OCI-LY7 (cell line): ENCODE results near the gene CRB1. TPM values are rescaled to one million over a fixed set of nuclear protein-coding genes. Genes with fewer than 3 reads are reported as not detected.

ENCODE experiments used
- BruUV-seq: library from RNA; stranded (reverse); fragments of 400-500 nt; replicated peaks from 2 replicates; lab custom pipeline; 2021; lab: Mats Ljungman, UMichigan
- CTCF ChIA-PET: fragments of 300-600 bp; sonication (Branson Sonifier 250); formaldehyde crosslinking; loops from one replicate; lab custom pipeline; 2022; ENCODE audit warnings: antibody characterized with exemption; ENCODE audit not compliant: unreplicated experiment; lab: Charles Lee
- POLR2A ChIA-PET: fragments of 300-600 bp; sonication (Branson Sonifier 250); formaldehyde crosslinking; loops from one replicate; lab custom pipeline; 2022; ENCODE audit warnings: antibody characterized with exemption; lab: Charles Lee
- DNase-seq: peaks from one replicate; pipeline ENCODE4 v3.0.0-alpha.2; 2015; ENCODE audit warnings: low spot score
- H2AFZ ChIP-seq: fragments of 200-600 bp; sonication (generic), shearing (Covaris generic); 2 replicates; pipeline ENCODE4 v1.6.1; 2014; ENCODE audit warnings: mild to moderate bottlenecking, antibody characterized with exemption, low read length, moderate library complexity
- H3K27ac ChIP-seq: fragments of 200-600 bp; sonication (generic); 2 replicates; pipeline ENCODE4 v1.5.1; 2014; ENCODE audit warnings: mixed run types, low read depth, mild to moderate bottlenecking, moderate library complexity, low read length, inconsistent platforms; ENCODE audit not compliant: poor library complexity, severe bottlenecking
- H3K36me3 ChIP-seq: fragments of 200-600 bp; sonication (generic); 2 replicates; pipeline ENCODE4 v1.6.1; 2014; ENCODE audit warnings: mild to moderate bottlenecking, antibody characterized with exemption, low read length, moderate library complexity, mixed read lengths; ENCODE audit not compliant: insufficient read depth
- H3K4me1 ChIP-seq: fragments of 200-600 bp; sonication (generic); 2 replicates; pipeline ENCODE4 v1.5.1; 2014; ENCODE audit warnings: mild to moderate bottlenecking, low read length; ENCODE audit not compliant: insufficient read depth, poor library complexity, severe bottlenecking
- H3K4me2 ChIP-seq: fragments of 200-600 bp; sonication (generic); 2 replicates; pipeline ENCODE4 v1.6.1; 2014; ENCODE audit warnings: mild to moderate bottlenecking, low read length
- H3K4me3 ChIP-seq: fragments of 200-600 bp; sonication (generic); 2 replicates; pipeline ENCODE4 v1.5.1; 2014; ENCODE audit warnings: mild to moderate bottlenecking, low read depth, low read length; ENCODE audit not compliant: poor library complexity, severe bottlenecking
- H3K79me2 ChIP-seq: fragments of 200-600 bp; sonication (generic); 2 replicates; pipeline ENCODE4 v1.6.1; 2016; ENCODE audit warnings: low read depth, mild to moderate bottlenecking, low read length, moderate library complexity, mixed read lengths; ENCODE audit not compliant: insufficient read depth
- H3K9me2 ChIP-seq: fragments of 200-600 bp; sonication (generic); 2 replicates; pipeline ENCODE4 v1.6.1; 2016; ENCODE audit warnings: mild to moderate bottlenecking, low read length, mixed read lengths; ENCODE audit not compliant: insufficient read depth
- H3K9me3 ChIP-seq: fragments of 200-600 bp; sonication (generic); 2 replicates; pipeline ENCODE4 v1.6.1; 2014; ENCODE audit warnings: mild to moderate bottlenecking, mixed run types, low read length, mixed read lengths
- H4K20me1 ChIP-seq: fragments of 200-600 bp; sonication (generic); 2 replicates; pipeline ENCODE4 v1.6.1; 2014; ENCODE audit warnings: mild to moderate bottlenecking, antibody characterized with exemption, low read length, moderate library complexity, mixed read lengths; ENCODE audit not compliant: insufficient read depth
- CTCF ChIP-seq: fragments of 200-600 bp; sonication (generic); conservative IDR thresholded peaks from 2 replicates; pipeline ENCODE4 v1.5.1; 2014; ENCODE audit warnings: mild to moderate bottlenecking, antibody characterized with exemption, low read length, moderate library complexity, mixed read lengths
- EZH2phosphoT487 ChIP-seq: fragments of 200-600 bp; sonication (generic); IDR thresholded peaks from 2 replicates; pipeline ENCODE4 v1.6.1; 2018; ENCODE audit warnings: low read depth, borderline replicate concordance, mild to moderate bottlenecking, mixed run types, antibody characterized with exemption, low read length, moderate library complexity, mixed read lengths
- intact Hi-C: fragments of 100-400 bp; cut with micrococcal nuclease; formaldehyde crosslinking; loops from one replicate; pipeline ENCODE4 v1.10.0; 2022; ENCODE audit not compliant: unreplicated experiment
- total RNA-seq, 2 experiments: library from RNA; depleted of rRNA in 1 of 2; stranded (reverse); fragments of >200 nt in 1 of 2; shearing (Covaris generic) in 1 of 2; gene quantifications; 2 replicates each; pipeline ENCODE4 v1.2.3, GENCODE V29; 2014 to 2022

Gene CRB1
- total RNA-seq, 2 experiments from 2014 or later = 0.25 TPM; not detected in 1

- POLR2A ChIA-PET = interaction anchor here (1.1 to 1.2 kb wide), 3 partner anchors 10 to 57 kb away, joined by 3 to 5 read pairs (median 3); no protein-coding TSS in a partner anchor
- H2AFZ ChIP-seq = no peak overlapping the region
- no TSS peak for BruUV-seq
- no peaks in the 10 kb centered on the region for H4K20me1 ChIP-seq
- H3K36me3 ChIP-seq = no peaks in the 10 kb centered on the region
- no peaks in the 10 kb centered on the region for H3K4me1 ChIP-seq
- CTCF ChIA-PET = no interaction called here
- TF ChIP-seq CTCF = no peak
- TF ChIP-seq EZH2phosphoT487 = no peak
- H3K4me3 ChIP-seq = no peak overlapping the region
- no peak for DNase-seq
- no peak overlapping the region for H3K27ac ChIP-seq
- intact Hi-C loops = no loop called here
- no peak overlapping the region for H3K4me2 ChIP-seq
- no peaks in the 10 kb centered on the region for H3K9me2 ChIP-seq
- H3K79me2 ChIP-seq = no peaks in the 10 kb centered on the region
- no peaks in the 10 kb centered on the region for H3K9me3 ChIP-seq
Measured at GRCh38 chr1:197333041-197333440, 65.0 kb downstream of the CRB1 start.

- ChIA-PET POLR2A (no interaction called here), CTCF (no interaction called here)
- Histone ChIP-seq H2AFZ (no peak overlapping the region), H3K9me2 (no peaks in the 10 kb centered on the region), H3K79me2 (no peaks in the 10 kb centered on the region), H3K27ac (no peak overlapping the region), H3K36me3 (no peaks in the 10 kb centered on the region), H3K4me2 (no peak overlapping the region), H4K20me1 (no peaks in the 10 kb centered on the region), H3K9me3 (no peaks in the 10 kb centered on the region), H3K4me1 (no peaks in the 10 kb centered on the region), H3K4me3 (no peak overlapping the region)
- intact Hi-C loops = no loop called here
- DNase-seq = no peak
- BruUV-seq = no TSS peak
- no peak for TF ChIP-seq EZH2phosphoT487
- TF ChIP-seq CTCF = no peak
Measured at GRCh38 chr1:197336571-197336970, 68.5 kb downstream of the CRB1 start.

- TF ChIP-seq CTCF = no peak
- TF ChIP-seq EZH2phosphoT487 = no peak
- ChIA-PET POLR2A (no interaction called here), CTCF (no interaction called here)
- Histone ChIP-seq H3K79me2 (no peaks in the 10 kb centered on the region), H3K27ac (no peak overlapping the region), H4K20me1 (no peaks in the 10 kb centered on the region), H3K9me2 (no peaks in the 10 kb centered on the region), H3K4me1 (no peaks in the 10 kb centered on the region), H3K36me3 (no peaks in the 10 kb centered on the region), H3K4me2 (no peak overlapping the region), H3K9me3 (no peaks in the 10 kb centered on the region), H2AFZ (no peak overlapping the region), H3K4me3 (no peak overlapping the region)
- intact Hi-C loops = no loop called here
- BruUV-seq = no TSS peak
- DNase-seq = no peak
Measured at GRCh38 chr1:197339106-197340060, 71.3 kb downstream of the CRB1 start.
